ENCODE results near the gene STAB1. TPM values are rescaled to one million over a fixed set of nuclear protein-coding genes. Genes with fewer than 3 reads are reported as not detected.

STAB1 gene
- total and polyA plus RNA-seq, 2 of the 8 experiments (the other 6 are each of a cell fraction or from before 2014, with no cell fraction given): 1.0 to 1.9 TPM

GRCh38 chr3:52487050-52487787 lies 7.9 kb upstream of the STAB1 start:
- Histone ChIP-seq H3K18ac (ENCODE audit: extremely low read depth, low read length) (no peak overlapping the region), H3K4me1 (replicated peaks in 1 of 4; ENCODE audit: control insufficient read depth in 3 of 4, insufficient read depth in 4 of 4, low read length in 3 of 4) (no peaks in the 10 kb centered on the region), H4K8ac (ENCODE audit: extremely low read depth, insufficient read depth, low read length) (no peak overlapping the region), H3K27me3 (replicated peaks in 1 of 4; ENCODE audit: control insufficient read depth in 3 of 4, extremely low read depth in 1 of 4, insufficient read depth in 3 of 4, low read length in 3 of 4) (no peaks in the 10 kb centered on the region), H3K79me2 (ENCODE audit: control insufficient read depth in 1 of 2, insufficient read depth in 2 of 2, low read length in 2 of 2) (no peaks in the 10 kb centered on the region), H2AK5ac (ENCODE audit: low read depth, low read length) (no peak overlapping the region), H3K23ac (ENCODE audit: insufficient read length) (no peak overlapping the region), H3K4me3 (ENCODE audit: extremely low read depth in 1 of 4, insufficient read depth in 2 of 4, low read depth in 3 of 4, low read length in 4 of 4) (no peak overlapping the region), H2AFZ (ENCODE audit: low read length) (no peak overlapping the region), H4K91ac (replicated peaks; ENCODE audit: insufficient read length, low read length) (no peak overlapping the region), H3K36me3 (ENCODE audit: control insufficient read depth in 2 of 4, insufficient read depth in 4 of 4, low read length in 3 of 4) (peaks cover 21 to 67% (median 42%) of the 10 kb centered on the region in 4 experiments), H4K20me1 (replicated peaks in 1 of 2; ENCODE audit: control insufficient read depth in 1 of 2, insufficient read depth in 2 of 2, low read length in 2 of 2) (peaks cover 0 to 24% of the 10 kb centered on the region in 2 experiments), H3K9ac (replicated peaks in 1 of 4; ENCODE audit: extremely low read depth in 1 of 4, low read depth in 3 of 4, low read length in 3 of 4) (no peak overlapping the region), H3K56ac (replicated peaks; ENCODE audit: insufficient read length, low read depth, low read length) (no peak overlapping the region), H3K79me1 (ENCODE audit: low read depth, low read length) (peaks cover 2% of the 10 kb centered on the region; the same call in 1 of the 2 replicates), H3K27ac (ENCODE audit: low read depth, low read length) (no peak overlapping the region; the same call in 1 of the 2 replicates), H3K23me2 (ENCODE audit: low read depth, low read length) (no peaks in the 10 kb centered on the region), H2BK12ac (ENCODE audit: low read depth, low read length) (no peak overlapping the region), H3K9me3 (ENCODE audit: insufficient read depth in 2 of 2, low read depth in 1 of 2, low read length in 1 of 2) (no peaks in the 10 kb centered on the region), H4K5ac (ENCODE audit: insufficient read length, low read depth, low read length) (no peak overlapping the region), H2BK120ac (replicated peaks; ENCODE audit: low read depth, low read length) (no peak overlapping the region), H3K14ac (ENCODE audit: insufficient read length) (no peak overlapping the region), H2BK20ac (ENCODE audit: low read length) (no peak overlapping the region), H3K4me2 (ENCODE audit: insufficient read depth in 1 of 2, low read depth in 2 of 2, low read length in 2 of 2) (no peak overlapping the region), H3K4ac (replicated peaks; ENCODE audit: insufficient read length, low read depth, low read length) (no peak overlapping the region), H2BK15ac (ENCODE audit: low read length) (no peak overlapping the region), H2BK5ac (ENCODE audit: low read depth, low read length) (peak overlapping the region; percentile 52; the same call in 1 of the 2 replicates)
- ChIA-PET CTCF (ENCODE audit: partially characterized antibody) (interaction anchor here (0.6 kb wide), 1 partner anchor 301 kb away, joined by 3 read pairs; no protein-coding TSS in a partner anchor), POLR2A (ENCODE audit: partially characterized antibody) (interaction anchor here (1.1 to 1.6 kb wide), 3 partner anchors 11 to 43 kb away, joined by 3 to 4 read pairs (median 3); no protein-coding TSS in a partner anchor)
- DNase-seq (ENCODE audit: low read depth in 1 of 2, low spot score in 2 of 2) (no peak), FAIRE-seq (no peak)
- WGBS, 2 experiments (ENCODE audit: extremely low coverage in 1 of 2, insufficient coverage in 1 of 2, insufficient read length in 1 of 2, insufficient replicate concordance in 2 of 2, low coverage in 1 of 2, low lambda C conversion rate in 2 of 2, missing lambda C conversion rate in 1 of 2): 94% methylated on average over 28 of the region's 31 CpGs; no CpG with 5 or more reads in 1 of the 2 experiments
- no peak for TF ChIP-seq PHF8 (conservative IDR thresholded peaks at IDR 0.05; ENCODE audit: low read depth, low read length)
- no peak for TF ChIP-seq CEBPB (IDR thresholded peaks at IDR 0.05; ENCODE audit: low read depth, low read length)
- TF ChIP-seq SP1 (IDR thresholded peaks at IDR 0.05; ENCODE audit: low read depth, low read length): no peak
- no peak for TF ChIP-seq RFX5 (IDR thresholded peaks at IDR 0.05; ENCODE audit: borderline replicate concordance, low read depth, low read length)
- no peak for TF ChIP-seq SAP30 (IDR thresholded peaks at IDR 0.05; ENCODE audit: insufficient read depth, insufficient replicate concordance, low read length)
- TF ChIP-seq BRCA1 (IDR thresholded peaks at IDR 0.05; ENCODE audit: low read depth, low read length): no peak
- no peak for TF ChIP-seq EP300 (IDR thresholded peaks at IDR 0.05; ENCODE audit: borderline replicate concordance in 1 of 2, low read depth in 2 of 2, low read length in 2 of 2)
- TF ChIP-seq GTF2F1 (IDR thresholded peaks at IDR 0.05; ENCODE audit: borderline replicate concordance, low read depth, low read length): no peak
- TF ChIP-seq USF2 (IDR thresholded peaks at IDR 0.05; ENCODE audit: low read length): no peak
- TF ChIP-seq KDM5A (IDR thresholded peaks at IDR 0.05; ENCODE audit: low read length): no peak
- no peak for TF ChIP-seq SUZ12 (IDR thresholded peaks at IDR 0.05; ENCODE audit: low read length)
